Esophagus muscularis mucosa (tissue), 4 donors: ENCODE measurements around the gene FAM193B. TPM values are rescaled to one million over a fixed set of nuclear protein-coding genes. Genes with fewer than 3 reads are reported as not detected.

Source experiments
- DNase-seq: peaks from one replicate; pipeline ENCODE4 v3.0.0-alpha.2; 2017; ENCODE audit errors: extremely low spot score
- H3K27ac ChIP-seq, 4 donors: fragments of 200-600 bp; sonication (generic); replicated peaks in 1 of 4; 1 replicate in 3 of 4; 2 replicates in 1 of 4; pipeline ENCODE4 v1.5.1; 2016 to 2019; ENCODE audit warnings: mild to moderate bottlenecking in 1 of 4
- H3K27me3 ChIP-seq, 4 donors: fragments of 200-600 bp; sonication (generic); one replicate each; pipeline versions ENCODE4 v1.5.1 to v1.6.0; 2016 to 2019
- H3K36me3 ChIP-seq, 4 donors: fragments of 200-600 bp; sonication (generic); one replicate each; pipeline ENCODE4 v1.5.1; 2016 to 2019
- H3K4me1 ChIP-seq, 4 donors: fragments of 200-600 bp; sonication (generic); one replicate each; pipeline ENCODE4 v1.5.1; 2016 to 2019
- H3K4me3 ChIP-seq, 4 donors: fragments of 200-600 bp; sonication (generic); 1 replicate in 2 of 4; 2 replicates in 2 of 4; pipeline ENCODE4 v1.5.1; 2016 to 2019; ENCODE audit warnings: mild to moderate bottlenecking in 4 of 4, moderate library complexity in 1 of 4
- H3K9me3 ChIP-seq, 4 donors: fragments of 200-600 bp; sonication (generic); 1 replicate in 3 of 4; 2 replicates in 1 of 4; pipeline ENCODE4 v1.5.1; 2016 to 2019
- CTCF ChIP-seq, 3 experiments: fragments of 200-600 bp in 2 of 3; fragments of 450-650 bp in 1 of 3; sonication (generic) in 2 of 3; IDR thresholded peaks; one replicate each; pipeline ENCODE4 v1.5.1; 2017 to 2019; ENCODE audit warnings: antibody characterized with exemption in 3 of 3, mild to moderate bottlenecking in 2 of 3, moderate library complexity in 1 of 3
- EP300 ChIP-seq: sonication (generic); formaldehyde crosslinking; IDR thresholded peaks from one replicate; pipeline ENCODE4 v1.6.1; 2017; ENCODE audit warnings: antibody characterized with exemption
- POLR2A ChIP-seq: fragments of 450-650 bp; IDR thresholded peaks from one replicate; pipeline ENCODE4 v1.6.1; 2017; ENCODE audit warnings: antibody characterized with exemption, moderate library complexity, mild to moderate bottlenecking, low read depth
- POLR2AphosphoS5 ChIP-seq, 2 donors: sonication (generic); formaldehyde crosslinking; IDR thresholded peaks; one replicate each; pipeline ENCODE4 v1.6.1; 2017; ENCODE audit warnings: antibody characterized with exemption in 2 of 2
- WGBS: methylation state at CpG from one replicate; pipeline ENCODE4 v1.1.5; 2018; 5-methylcytosine and 5-hydroxymethylcytosine counted together
- intact Hi-C: fragments of 100-400 bp; cut with DNase I; formaldehyde crosslinking; loops from one replicate; pipeline ENCODE4 v1.15.1; 2023
- total RNA-seq, 4 donors: library from RNA; depleted of rRNA; stranded (reverse); fragments of >200 nt; gene quantifications; one replicate each; pipeline versions ENCODE4 v1.1.0 to v1.2.1, GENCODE V29; 2016

Gene FAM193B
- total RNA-seq, 4 donors from 2014 or later = 24.4 to 65.6 (median 50.7) TPM

GRCh38 chr5:177478711-177479646, 75.4 kb downstream of the FAM193B start:
- Histone ChIP-seq H3K4me1 (peaks cover 38 to 100% (median 99%) of the 10 kb centered on the region in 4 donors), H3K9me3 (no peaks in the 10 kb centered on the region), H3K36me3 (peaks cover 14 to 30% (median 20%) of the 10 kb centered on the region in 4 donors), H3K27ac (peak overlapping the region; percentile 89 to 96 (median 94)), H3K4me3 (no peak overlapping the region), H3K27me3 (no peaks in the 10 kb centered on the region)
- intact Hi-C loops = no loop called here
- DNase-seq = peak; percentile 97
- TF ChIP-seq POLR2AphosphoS5 (IDR thresholded peaks at IDR 0.05) = peak; percentile 19 to 71
- no peak for TF ChIP-seq CTCF (IDR thresholded peaks at IDR 0.05)
- 24% methylated on average over 17 of the region's 18 CpGs for WGBS

DNA sequence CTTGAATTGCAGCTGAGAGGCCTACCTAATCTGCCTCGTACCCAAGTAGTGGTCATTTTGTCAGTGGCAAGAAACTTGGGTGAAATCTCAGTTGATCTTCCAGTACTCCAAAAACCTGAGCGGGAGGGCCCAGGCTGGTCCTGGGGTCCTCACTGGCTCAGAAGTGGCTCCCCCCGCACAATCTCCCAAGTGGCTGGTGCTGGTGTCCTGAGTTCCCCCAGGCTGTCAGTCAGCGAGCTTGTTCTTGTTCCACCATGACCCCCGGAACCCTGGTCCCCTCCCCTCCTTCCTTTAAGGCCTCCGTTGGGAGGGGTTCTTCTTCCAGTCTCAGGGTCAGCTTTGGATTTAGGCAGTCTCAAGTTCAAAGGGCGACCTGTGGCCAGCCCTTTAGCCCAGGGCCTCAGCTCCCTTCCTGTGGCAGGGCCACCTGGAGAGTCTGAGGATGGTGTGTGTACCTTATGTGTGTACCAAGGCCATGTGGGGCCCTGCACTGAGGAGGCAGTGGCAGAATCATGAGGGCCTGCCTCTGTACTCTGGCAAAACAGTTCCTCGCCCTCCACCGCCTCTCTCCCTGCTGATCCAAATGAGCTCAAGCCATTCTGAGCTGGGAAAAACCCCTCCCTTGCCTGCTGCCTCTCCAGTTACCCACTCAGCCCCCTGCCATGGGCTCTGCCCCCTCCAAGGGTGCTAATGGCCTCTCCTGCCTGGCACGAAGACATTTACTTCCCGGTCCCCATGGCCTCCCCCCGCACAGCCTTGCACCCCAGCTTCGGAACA, 76.5 kb downstream of the FAM193B start:
- Histone ChIP-seq H3K27ac (peak overlapping the region; percentile 89 to 96 (median 94)), H3K36me3 (peaks cover 5 to 19% (median 9%) of the 10 kb centered on the region in 4 donors), H3K4me1 (peaks cover 40 to 98% (median 94%) of the 10 kb centered on the region in 4 donors), H3K9me3 (no peaks in the 10 kb centered on the region), H3K27me3 (no peaks in the 10 kb centered on the region), H3K4me3 (no peak overlapping the region)
- no peak for DNase-seq
- TF ChIP-seq EP300 (no peak), POLR2AphosphoS5 (IDR thresholded peaks at IDR 0.05) (peak in 1 of 2 donors; percentile 6), CTCF (IDR thresholded peaks at IDR 0.05) (no peak), POLR2A (no peak)
- intact Hi-C loops = no loop called here
- 85% methylated on average over 13 of the region's 13 CpGs for WGBS

- no peaks in the 10 kb centered on the region for H3K9me3 ChIP-seq
- H3K27ac ChIP-seq = peak overlapping the region; percentile 89 to 96 (median 94)
- no peak for DNase-seq
- H3K27me3 ChIP-seq = no peaks in the 10 kb centered on the region
- H3K36me3 ChIP-seq = peaks cover under 1 to 9% (median 5%) of the 10 kb centered on the region in 4 donors
- WGBS = 49% methylated on average over 18 of the region's 18 CpGs
- H3K4me1 ChIP-seq = peaks cover 52 to 98% (median 95%) of the 10 kb centered on the region in 4 donors
- intact Hi-C loops = no loop called here
- peak; percentile 83 to 89 for TF ChIP-seq POLR2AphosphoS5 (IDR thresholded peaks at IDR 0.05)
- TF ChIP-seq EP300 = no peak
- no peak overlapping the region for H3K4me3 ChIP-seq
Observed at GRCh38 chr5:177476531-177477233, 77.7 kb downstream of the FAM193B start.

- DNase-seq = no peak
- peak overlapping the region; percentile 89 to 96 (median 94) for H3K27ac ChIP-seq
- 51% methylated on average over 9 of the region's 11 CpGs for WGBS
- H3K4me1 ChIP-seq = peaks cover 59 to 98% (median 95%) of the 10 kb centered on the region in 4 donors
- intact Hi-C loops = no loop called here
- no peaks in the 10 kb centered on the region for H3K9me3 ChIP-seq
- H3K4me3 ChIP-seq = no peak overlapping the region
- H3K27me3 ChIP-seq = no peaks in the 10 kb centered on the region
- no peaks in the 10 kb centered on the region for H3K36me3 ChIP-seq
- TF ChIP-seq POLR2AphosphoS5 (IDR thresholded peaks at IDR 0.05) = peak; percentile 9 to 25
- no peak for TF ChIP-seq CTCF (IDR thresholded peaks at IDR 0.05)
Observed at GRCh38 chr5:177475563-177476427, 78.6 kb downstream of the FAM193B start.
